GM12801 (cell line): ENCODE data around the gene INSRR.

Experiments
- CTCF ChIP-seq: IDR thresholded peaks from one replicate; pipeline ENCODE4 v1.5.1; 2011; ENCODE audit warnings: control low read depth; ENCODE audit not compliant: insufficient read length; ENCODE audit errors: extremely low read depth

INSRR gene

DNA sequence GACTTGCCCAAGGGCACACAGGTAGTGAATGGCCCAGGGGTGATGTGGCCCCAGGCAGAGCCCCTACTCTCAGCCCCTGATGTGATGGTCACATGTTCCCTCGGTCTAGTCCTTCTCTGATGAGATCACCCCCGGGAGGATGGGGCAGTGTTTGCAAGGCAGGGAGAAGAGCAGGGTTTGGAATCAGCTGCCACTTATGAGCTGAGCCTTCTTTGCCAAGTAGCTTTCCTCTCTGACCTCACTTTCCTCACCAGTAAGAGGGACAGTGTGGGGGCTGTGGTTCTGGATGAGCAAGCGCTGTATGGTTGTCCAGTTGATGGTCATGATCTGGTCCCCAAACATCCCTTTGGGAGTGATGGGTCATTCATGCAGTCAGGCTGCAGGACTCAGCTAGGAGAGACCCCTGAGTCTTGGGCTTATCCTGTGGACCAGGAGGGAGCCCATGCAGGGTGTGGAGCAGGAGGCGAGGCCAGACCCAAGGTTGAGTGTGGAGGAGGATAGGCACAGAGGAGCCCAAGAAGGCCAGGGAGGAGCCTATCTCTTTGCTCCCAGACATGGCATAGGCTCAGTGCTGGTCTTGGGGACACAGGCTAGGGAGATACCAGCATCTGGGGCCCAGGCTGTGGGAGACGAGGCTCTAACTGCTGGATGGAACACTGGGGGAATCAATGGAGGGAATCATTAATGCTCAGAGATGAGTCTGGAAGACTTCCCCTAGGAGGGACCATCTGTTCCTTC lies 18.7 kb upstream of the INSRR start:
- no peak for TF ChIP-seq CTCF

DNA sequence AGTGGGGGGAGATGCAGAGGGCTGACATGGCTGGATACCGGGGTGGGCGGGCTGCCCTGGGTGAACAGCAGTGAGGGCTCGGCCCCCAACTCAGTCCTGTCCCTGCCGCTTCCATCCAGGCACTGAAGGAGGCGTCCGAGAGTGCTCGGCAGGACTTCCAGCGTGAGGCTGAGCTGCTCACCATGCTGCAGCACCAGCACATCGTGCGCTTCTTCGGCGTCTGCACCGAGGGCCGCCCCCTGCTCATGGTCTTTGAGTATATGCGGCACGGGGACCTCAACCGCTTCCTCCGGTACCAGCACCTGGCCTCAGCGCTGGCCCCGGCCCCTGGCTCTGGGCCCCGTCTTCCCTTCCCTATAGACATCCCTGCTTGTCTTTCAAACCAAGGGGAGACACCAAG lies 17.4 kb upstream of the INSRR start:
- no peak for TF ChIP-seq CTCF

DNA sequence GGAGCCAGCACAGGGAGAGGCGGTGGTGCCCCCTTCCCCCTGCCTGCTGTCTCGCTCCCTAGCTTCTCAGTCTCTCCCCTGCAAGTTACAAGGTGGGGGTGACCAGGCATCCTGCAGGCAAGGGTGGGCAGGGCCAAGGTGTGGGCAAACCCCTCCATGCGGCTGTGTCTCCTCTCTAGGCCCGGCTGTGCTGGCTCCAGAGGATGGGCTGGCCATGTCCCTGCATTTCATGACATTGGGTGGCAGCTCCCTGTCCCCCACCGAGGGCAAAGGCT lies 16.4 kb upstream of the INSRR start:
- no peak for TF ChIP-seq CTCF

DNA sequence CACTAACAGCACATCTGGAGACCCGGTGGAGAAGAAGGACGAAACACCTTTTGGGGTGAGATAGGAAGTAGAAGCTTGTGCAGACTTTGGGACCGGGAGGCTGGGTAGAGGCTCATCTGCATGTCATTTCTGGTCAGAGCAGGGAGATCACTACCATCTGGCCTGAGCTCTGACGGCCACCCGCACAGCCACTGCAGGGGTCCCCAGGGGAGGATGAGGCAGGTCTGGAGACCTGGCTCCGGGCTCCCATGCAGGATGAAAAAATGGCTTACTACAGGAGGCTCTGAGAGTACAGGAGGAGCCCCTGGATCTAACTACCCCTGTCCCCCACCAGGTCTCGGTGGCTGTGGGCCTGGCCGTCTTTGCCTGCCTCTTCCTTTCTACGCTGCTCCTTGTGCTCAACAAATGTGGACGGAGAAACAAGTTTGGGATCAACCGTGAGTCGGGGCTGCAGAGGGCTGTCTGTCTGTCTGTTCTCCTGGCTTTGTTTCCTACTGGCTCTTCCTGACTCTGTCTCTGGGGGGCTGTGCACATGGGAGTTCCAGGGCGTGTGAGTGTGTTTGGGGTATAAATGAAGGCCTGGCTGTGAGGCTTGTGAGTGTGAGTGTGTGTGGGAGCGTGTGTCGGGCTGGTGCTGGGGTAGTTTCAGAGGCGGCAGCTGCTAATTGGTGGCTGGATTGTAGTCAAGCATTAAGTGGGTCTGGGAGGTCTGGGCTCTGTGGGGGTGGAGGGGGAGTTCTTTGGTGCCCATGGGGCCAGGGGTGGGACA lies 15.8 kb upstream of the INSRR start:
- TF ChIP-seq CTCF = no peak

GRCh38 chr1:156874142-156874541 lies 15.2 kb upstream of the INSRR start:
- TF ChIP-seq CTCF = no peak

- no peak for TF ChIP-seq CTCF
Measured at GRCh38 chr1:156873659-156874058, 14.7 kb upstream of the INSRR start.

GRCh38 chr1:156869455-156869854 lies 10.5 kb upstream of the INSRR start:
- TF ChIP-seq CTCF = no peak
